ENCODE measurements around the gene FAM209B. TPM values are rescaled to one million over a fixed set of nuclear protein-coding genes. Genes with fewer than 3 reads are reported as not detected.
"Not testable (repeated sequence)": the region's sequence is repeated elsewhere in the genome, so short reads cannot be mapped to it uniquely, and the experiment has no call there.

FAM209B gene, protein sequence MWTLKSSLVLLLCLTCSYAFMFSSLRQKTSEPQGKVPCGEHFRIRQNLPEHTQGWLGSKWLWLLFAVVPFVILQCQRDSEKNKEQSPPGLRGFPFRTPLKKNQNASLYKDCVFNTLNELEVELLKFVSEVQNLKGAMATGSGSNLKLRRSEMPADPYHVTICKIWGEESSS
- total RNA-seq = not detected
- polyA plus RNA-seq = under 1 TPM in 1 of 3 donors, not detected in 2; 0.44 TPM

DNA sequence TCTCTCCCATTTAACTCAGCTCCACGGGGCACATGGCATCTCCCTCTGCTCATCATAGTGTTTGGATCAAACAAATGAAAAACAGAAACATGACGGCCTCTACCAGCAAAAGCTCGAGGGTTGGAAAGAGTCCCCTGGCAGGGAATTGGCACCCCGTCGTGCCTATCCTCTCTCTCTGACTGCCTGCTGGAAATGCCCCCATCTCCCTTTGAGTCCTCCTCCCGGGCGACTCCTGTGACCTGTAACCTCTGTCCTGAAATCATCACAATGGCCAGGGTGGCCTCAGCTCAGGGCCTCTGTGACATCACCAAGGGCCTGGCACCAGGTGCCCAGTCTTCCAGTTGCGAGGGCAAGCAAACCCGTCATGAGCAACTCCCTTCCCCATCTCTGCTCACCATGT lies at the start of gene FAM209B:
Gene FAM209B, plus strand, starts transcription at position 301 of the 400 bp plus-strand sequence. Its CDS starts 96 bp downstream, at position 397.
- DNase-seq; H3K27ac ChIP-seq; H3K9me3 ChIP-seq; H3K27me3 ChIP-seq; H3K4me1 ChIP-seq; H3K36me3 ChIP-seq; intact Hi-C loops (cut with DNase I); H3K4me3 ChIP-seq: not testable (repeated sequence)
- WGBS, 2 donors = 89 to 93% methylated on average over 9 of the region's 9 CpGs

DNA sequence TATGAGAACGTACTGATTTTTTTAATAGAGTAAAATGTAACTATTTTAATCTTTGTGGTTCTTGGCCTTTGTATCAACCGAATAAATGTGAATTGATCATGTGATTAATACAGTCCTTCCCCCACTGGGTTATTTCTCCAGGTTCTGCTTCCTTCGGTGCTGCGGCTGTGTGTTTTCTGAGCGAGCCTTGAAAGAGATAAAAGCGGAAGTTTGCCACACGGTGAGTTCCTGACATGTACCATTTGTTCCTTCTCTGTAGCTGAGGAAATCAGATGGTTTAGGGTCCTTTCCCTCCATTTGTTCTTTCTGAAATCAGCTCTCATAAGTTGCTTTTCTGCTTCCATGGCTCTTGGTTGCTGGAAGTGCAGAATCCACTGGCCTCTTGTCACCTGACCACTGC lies 49.1 kb upstream of the FAM209B start:
- H3K4me1 ChIP-seq = no peaks in the 10 kb centered on the region
- no peaks in the 10 kb centered on the region for H3K9me3 ChIP-seq
- peaks cover 13 to 90% (median 33%) of the 10 kb centered on the region in 4 donors for H3K36me3 ChIP-seq
- no peak for TF ChIP-seq EP300 (IDR thresholded peaks at IDR 0.05)
- no peaks in the 10 kb centered on the region for H3K27me3 ChIP-seq
- intact Hi-C loops (cut with DNase I) = no loop called here
- H3K4me3 ChIP-seq = no peak overlapping the region
- WGBS, 2 donors = 56 to 85% methylated on average over 7 of the region's 7 CpGs
- DNase-seq = no peak
- no peak overlapping the region for H3K27ac ChIP-seq

DNA sequence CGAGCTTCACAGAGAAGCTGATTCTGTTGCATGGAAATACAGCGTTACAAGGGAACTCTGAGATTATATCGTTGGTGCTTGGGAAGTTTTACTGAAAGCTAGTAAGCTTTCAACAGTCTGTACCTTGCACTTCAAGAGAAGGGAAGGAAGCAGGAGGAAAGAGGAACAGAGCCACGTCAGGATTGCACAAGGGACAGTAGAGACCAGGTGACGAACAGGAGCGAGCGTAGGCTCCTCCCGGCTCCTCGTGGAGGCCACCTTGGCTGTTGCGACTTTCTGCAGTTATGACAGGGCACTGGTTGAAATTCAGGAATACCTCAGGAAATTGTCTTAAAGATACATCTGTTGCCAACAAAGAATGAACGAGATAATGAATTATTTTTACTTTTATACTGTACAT lies 45.8 kb upstream of the FAM209B start:
- Histone ChIP-seq H3K36me3 (peaks cover 17 to 85% (median 29%) of the 10 kb centered on the region in 4 donors), H3K9me3 (no peaks in the 10 kb centered on the region), H3K27ac (no peak overlapping the region), H3K27me3 (no peaks in the 10 kb centered on the region), H3K4me3 (no peak overlapping the region), H3K4me1 (no peaks in the 10 kb centered on the region)
- intact Hi-C loops (cut with DNase I) = no loop called here
- TF ChIP-seq EP300 (IDR thresholded peaks at IDR 0.05) = no peak
- TF ChIP-seq, protein P1, sequence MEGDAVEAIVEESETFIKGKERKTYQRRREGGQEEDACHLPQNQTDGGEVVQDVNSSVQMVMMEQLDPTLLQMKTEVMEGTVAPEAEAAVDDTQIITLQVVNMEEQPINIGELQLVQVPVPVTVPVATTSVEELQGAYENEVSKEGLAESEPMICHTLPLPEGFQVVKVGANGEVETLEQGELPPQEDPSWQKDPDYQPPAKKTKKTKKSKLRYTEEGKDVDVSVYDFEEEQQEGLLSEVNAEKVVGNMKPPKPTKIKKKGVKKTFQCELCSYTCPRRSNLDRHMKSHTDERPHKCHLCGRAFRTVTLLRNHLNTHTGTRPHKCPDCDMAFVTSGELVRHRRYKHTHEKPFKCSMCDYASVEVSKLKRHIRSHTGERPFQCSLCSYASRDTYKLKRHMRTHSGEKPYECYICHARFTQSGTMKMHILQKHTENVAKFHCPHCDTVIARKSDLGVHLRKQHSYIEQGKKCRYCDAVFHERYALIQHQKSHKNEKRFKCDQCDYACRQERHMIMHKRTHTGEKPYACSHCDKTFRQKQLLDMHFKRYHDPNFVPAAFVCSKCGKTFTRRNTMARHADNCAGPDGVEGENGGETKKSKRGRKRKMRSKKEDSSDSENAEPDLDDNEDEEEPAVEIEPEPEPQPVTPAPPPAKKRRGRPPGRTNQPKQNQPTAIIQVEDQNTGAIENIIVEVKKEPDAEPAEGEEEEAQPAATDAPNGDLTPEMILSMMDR (IDR thresholded peaks at IDR 0.05) = no peak
- no peak for TF ChIP-seq POLR2AphosphoS5 (IDR thresholded peaks at IDR 0.05)
- TF ChIP-seq POLR2A (IDR thresholded peaks at IDR 0.05) = no peak
- DNase-seq = no peak
- WGBS, 2 donors = 81 to 88% methylated on average over 11 of the region's 11 CpGs

DNA sequence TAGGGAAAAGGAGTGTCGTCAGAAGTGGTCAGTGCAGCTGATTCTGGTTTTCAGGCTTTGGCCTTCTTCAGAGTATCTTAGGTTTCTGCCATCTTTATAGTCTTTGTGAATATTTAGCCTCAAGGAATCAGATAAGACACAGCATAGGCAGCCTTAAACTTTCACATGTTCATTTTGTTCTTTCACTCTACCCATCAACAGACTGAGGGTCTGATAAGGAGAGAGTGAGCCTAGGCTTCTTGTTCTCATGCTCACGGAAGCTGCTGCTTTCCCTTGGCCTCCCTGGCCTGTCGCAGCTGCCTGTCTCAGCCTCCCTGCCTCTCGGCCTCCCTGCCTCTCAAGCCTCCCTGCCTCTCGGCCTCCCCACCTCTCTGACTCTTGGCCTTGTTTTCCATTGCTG lies 44.5 kb upstream of the FAM209B start:
- no peak overlapping the region for H3K27ac ChIP-seq
- whole genome bisulfite sequencing, 2 donors = 95 to 97% methylated on average over 5 of the region's 5 CpGs
- H3K9me3 ChIP-seq = no peaks in the 10 kb centered on the region
- TF ChIP-seq POLR2A (IDR thresholded peaks at IDR 0.05) (no peak), POLR2AphosphoS5 (IDR thresholded peaks at IDR 0.05) (no peak), EP300 (IDR thresholded peaks at IDR 0.05) (no peak)
- TF ChIP-seq, protein P1 (IDR thresholded peaks at IDR 0.05) = no peak
- intact Hi-C loops (cut with DNase I) = no loop called here
- H3K4me3 ChIP-seq = no peak overlapping the region
- no peaks in the 10 kb centered on the region for H3K4me1 ChIP-seq
- no peak for DNase-seq
- no peaks in the 10 kb centered on the region for H3K27me3 ChIP-seq
- H3K36me3 ChIP-seq = peaks cover 17 to 79% (median 30%) of the 10 kb centered on the region in 4 donors

DNA sequence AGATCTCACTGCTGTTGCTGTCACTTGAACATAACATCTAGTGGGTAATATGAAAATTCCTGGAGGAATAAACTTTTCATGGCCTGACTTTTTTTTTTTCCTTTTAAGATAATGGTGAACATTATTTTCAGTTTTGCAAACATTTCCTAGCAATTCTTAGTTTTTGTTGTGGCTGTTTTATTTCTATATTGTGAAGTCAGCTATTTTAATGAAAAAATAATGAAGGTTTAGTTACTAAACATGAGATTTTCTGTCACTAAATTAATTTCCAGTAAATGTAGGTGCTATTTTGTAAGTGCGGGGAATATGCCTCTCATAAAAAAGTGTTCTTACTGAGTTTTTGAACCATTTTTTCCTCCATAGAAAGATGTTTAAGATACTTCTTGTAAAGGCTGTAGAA lies 31.9 kb upstream of the FAM209B start:
- no peak for DNase-seq
- peaks cover 0 to 14% (median 1%) of the 10 kb centered on the region in 4 donors for H3K36me3 ChIP-seq
- 98 to 99% methylated on average over 1 of the region's 1 CpG for WGBS, 2 donors
- no peak overlapping the region for H3K4me3 ChIP-seq
- no peak overlapping the region for H3K27ac ChIP-seq
- H3K4me1 ChIP-seq = no peaks in the 10 kb centered on the region
- no peak for TF ChIP-seq POLR2AphosphoS5 (IDR thresholded peaks at IDR 0.05)
- TF ChIP-seq EP300 (IDR thresholded peaks at IDR 0.05) = no peak
- TF ChIP-seq, protein P1 (IDR thresholded peaks at IDR 0.05) = no peak
- no peak for TF ChIP-seq POLR2A (IDR thresholded peaks at IDR 0.05)
- H3K27me3 ChIP-seq = no peaks in the 10 kb centered on the region
- H3K9me3 ChIP-seq = no peaks in the 10 kb centered on the region
- intact Hi-C loops (cut with DNase I) = no loop called here

DNA sequence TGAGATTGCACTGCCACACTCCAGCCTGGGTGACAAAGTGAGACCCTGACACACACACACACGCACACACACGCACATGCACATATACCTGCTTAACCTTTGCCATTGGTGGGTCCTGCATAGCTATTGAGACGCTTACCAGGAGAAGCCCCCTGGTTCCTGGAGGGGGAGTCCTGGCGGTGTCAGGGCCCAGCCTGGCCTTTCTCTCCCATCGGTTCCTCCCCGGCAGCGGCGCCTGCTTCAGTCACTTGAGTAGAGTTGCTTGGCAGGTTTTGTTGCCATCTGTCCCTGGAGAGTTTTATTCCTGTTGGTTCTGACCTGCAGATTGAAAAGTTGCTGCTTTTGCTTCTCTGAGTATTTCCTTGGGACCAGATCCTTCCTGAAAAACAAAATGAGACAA lies 29.1 kb upstream of the FAM209B start:
- no peak overlapping the region for H3K27ac ChIP-seq
- DNase-seq = no peak

More for the DNA sequence above, 29.1 kb upstream of the FAM209B start:
- Histone ChIP-seq H3K4me3 (no peak overlapping the region), H3K4me1 (no peaks in the 10 kb centered on the region), H3K36me3 (no peaks in the 10 kb centered on the region), H3K9me3 (no peaks in the 10 kb centered on the region), H3K27me3 (no peaks in the 10 kb centered on the region)
- TF ChIP-seq POLR2A (IDR thresholded peaks at IDR 0.05) (no peak), POLR2AphosphoS5 (IDR thresholded peaks at IDR 0.05) (no peak), EP300 (IDR thresholded peaks at IDR 0.05) (no peak)
- TF ChIP-seq, protein P1 (IDR thresholded peaks at IDR 0.05) = no peak
- 97% methylated on average over 8 of the region's 8 CpGs for WGBS, 2 donors
- intact Hi-C loops (cut with DNase I) = no loop called here

Measured in sigmoid colon (tissue), 7 donors.